A549 (cell line): ENCODE results near the gene MACC1.

Source experiments
- CHD2 ChIP-seq: fragments of 150-350 bp; IDR thresholded peaks from 2 replicates; pipeline ENCODE4 v1.6.1; 2014; ENCODE audit warnings: low read length; ENCODE audit not compliant: partially characterized antibody
- CTCF ChIP-seq: fragments of >200 bp; sonication (Bioruptor Twin); formaldehyde crosslinking; IDR thresholded peaks from 3 replicates; pipeline ENCODE4 v1.5.1; 2016
- ELK1 ChIP-seq: fragments of 150-350 bp; IDR thresholded peaks from 2 replicates; pipeline ENCODE4 v1.6.1; 2014; ENCODE audit warnings: low read depth, mild to moderate bottlenecking, low read length
- EP300 ChIP-seq, 2 experiments: fragments of >200 bp; sonication (Bioruptor Twin); formaldehyde crosslinking; IDR thresholded peaks; 2 replicates in 1 of 2; 3 replicates in 1 of 2; pipeline ENCODE4 v1.6.1; 2016 to 2017
- GATA3 ChIP-seq: IDR thresholded peaks from 2 replicates; pipeline ENCODE4 v1.6.1; 2012; ENCODE audit warnings: borderline replicate concordance
- MAZ ChIP-seq: fragments of 150-350 bp; IDR thresholded peaks from 2 replicates; pipeline ENCODE4 v1.6.1; 2014; ENCODE audit warnings: antibody characterized with exemption, low read depth, low read length, borderline replicate concordance
- NFE2L2 ChIP-seq: fragments of 150-350 bp; conservative IDR thresholded peaks from 2 replicates; pipeline ENCODE4 v1.6.1; 2014; ENCODE audit warnings: low read length
- NPAS2 ChIP-seq: fragments of 250-450 bp; sonication (Bioruptor Pico); IDR thresholded peaks from 2 replicates; pipeline ENCODE4 v1.8.0; 2022; ENCODE audit warnings: mild to moderate bottlenecking, moderate library complexity, borderline replicate concordance
- RAD21 ChIP-seq, 2 experiments: fragments of >200 bp in 1 of 2; sonication (Bioruptor Twin) in 1 of 2; formaldehyde crosslinking in 1 of 2; IDR thresholded peaks in 1 of 2; conservative IDR thresholded peaks in 1 of 2; 2 replicates in 1 of 2; 3 replicates in 1 of 2; pipeline ENCODE4 v1.6.1; 2012 to 2018; ENCODE audit warnings: inconsistent platforms in 1 of 2
- RCOR1 ChIP-seq: fragments of 150-350 bp; IDR thresholded peaks from 2 replicates; pipeline ENCODE4 v1.6.1; 2014; ENCODE audit warnings: antibody characterized with exemption, low read length, low read depth
- RNF2 ChIP-seq: fragments of 200-600 bp; sonication (generic); IDR thresholded peaks from 2 replicates; pipeline ENCODE4 v1.6.1; 2016; ENCODE audit warnings: low read depth, mild to moderate bottlenecking, antibody characterized with exemption, moderate library complexity, borderline replicate concordance
- SREBF2 ChIP-seq: fragments of 450-650 bp; IDR thresholded peaks from 2 replicates; pipeline ENCODE4 v1.6.1; 2014; ENCODE audit warnings: mild to moderate bottlenecking, moderate library complexity
- USF2 ChIP-seq: fragments of 450-650 bp; IDR thresholded peaks from 2 replicates; pipeline ENCODE4 v1.6.1; 2014; ENCODE audit warnings: antibody characterized with exemption

- TF ChIP-seq NFE2L2 (no peak), MAZ (no peak), RNF2 (no peak), CHD2 (no peak), GATA3 (no peak), USF2 (no peak), RAD21 (conservative IDR thresholded peaks at IDR 0.05 in 1 of 2, IDR thresholded peaks at IDR 0.05 in 1 of 2) (no peak), CTCF (no peak), NPAS2 (CRISPR knock-in tag) (no peak), EP300 (IDR thresholded peaks at IDR 0.05) (no peak), RCOR1 (no peak), SREBF2 (no peak), ELK1 (no peak)
Measured at GRCh38 chr7:20198260-20198659, 18.9 kb downstream of the MACC1 start.
